ENCODE results near the gene PHF23.

DNA sequence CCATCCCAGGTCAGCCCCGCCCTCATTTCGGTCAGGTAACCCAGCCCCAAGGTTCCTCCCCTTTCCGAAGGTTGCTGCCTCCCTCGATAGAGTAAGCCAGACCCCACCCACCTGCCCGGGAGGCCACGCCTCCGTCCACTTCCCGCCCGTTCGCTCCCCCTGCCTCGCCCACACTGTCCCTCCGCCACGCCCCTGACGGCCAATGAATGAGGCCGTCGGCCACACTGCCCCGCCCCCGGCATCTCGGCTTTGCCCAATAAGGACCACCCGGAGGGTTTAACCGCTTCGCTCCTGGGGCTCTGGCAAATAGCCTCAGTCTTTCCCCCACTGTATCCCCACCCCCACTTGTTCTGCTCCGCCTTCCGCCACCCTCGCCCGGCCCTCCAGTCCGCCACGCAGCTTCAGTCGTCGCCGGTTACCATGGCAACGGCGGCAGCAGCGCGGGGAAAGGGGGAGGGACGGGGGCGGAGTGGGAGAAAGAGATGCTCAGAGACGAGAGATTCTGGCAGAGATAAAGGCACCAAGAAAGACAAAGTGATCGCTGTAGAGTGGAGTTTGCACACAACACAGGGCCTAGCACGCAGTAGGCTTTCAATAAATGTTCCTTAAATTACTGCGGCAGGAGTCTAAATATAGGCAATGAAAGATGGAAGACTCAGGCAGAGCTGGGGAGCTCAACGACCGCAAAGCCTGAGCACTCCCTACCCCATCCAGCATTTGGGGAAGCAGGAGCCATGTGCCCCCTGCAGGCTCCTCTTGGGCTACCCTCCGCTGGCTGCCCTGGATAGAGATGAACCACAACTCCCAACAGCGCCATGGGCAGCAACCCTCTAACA, 24.7 kb downstream of the PHF23 start:
- peak; percentile 67 for TF ChIP-seq CTCF (conservative IDR thresholded peaks at IDR 0.05; ENCODE audit: low read length)
- TF ChIP-seq EZH2phosphoT487 (IDR thresholded peaks at IDR 0.05; ENCODE audit: borderline replicate concordance), result no peak
